Right renal pelvis (tissue), 4 donors: ENCODE data around the gene PA2G4. TPM values are rescaled to one million over a fixed set of nuclear protein-coding genes. Genes with fewer than 3 reads are reported as not detected.

Experiments
- DNase-seq, 4 donors: peaks; one replicate each; pipeline ENCODE4 v3.0.0-alpha.2; 2013; ENCODE audit warnings: low read depth in 4 of 4, low spot score in 3 of 4, missing footprints in 1 of 4
- polyA plus RNA-seq, 4 donors: library from polyadenylated mRNA; unstranded; fragments of 120-200 nt; gene quantifications; one replicate each; pipeline ENCODE4 v1.2.1, GENCODE V29; 2013; ENCODE audit not compliant: insufficient read length in 4 of 4

PA2G4 gene
- polyA plus RNA-seq, 4 donors: 146 to 157 (median 151) TPM

DNA sequence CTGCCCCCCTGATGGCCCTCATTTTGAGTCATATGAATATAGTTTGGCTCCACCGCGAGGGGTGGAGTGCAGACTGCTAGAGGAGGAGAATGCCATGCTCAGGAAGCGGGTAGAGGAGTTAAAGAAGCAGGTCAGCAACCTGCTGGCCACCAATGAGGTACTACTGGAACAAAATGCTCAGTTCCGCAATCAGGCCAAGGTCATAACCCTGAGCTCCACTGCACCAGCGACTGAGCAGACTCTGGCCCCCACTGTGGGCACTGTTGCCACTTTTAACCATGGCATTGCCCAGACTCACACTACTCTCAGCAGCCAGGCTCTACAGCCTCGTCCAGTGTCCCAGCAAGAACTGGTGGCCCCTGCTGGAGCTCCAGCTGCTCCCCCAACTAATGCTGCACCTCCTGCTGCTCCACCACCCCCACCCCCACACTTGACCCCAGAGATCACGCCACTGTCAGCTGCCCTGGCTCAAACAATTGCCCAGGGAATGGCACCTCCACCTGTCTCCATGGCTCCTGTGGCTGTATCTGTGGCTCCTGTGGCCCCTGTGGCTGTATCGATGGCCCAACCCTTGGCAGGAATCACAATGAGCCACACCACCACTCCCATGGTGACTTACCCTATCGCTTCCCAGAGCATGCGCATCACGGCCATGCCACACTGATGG lies 17.0 kb downstream of the PA2G4 start:
- DNase-seq: no peak

DNA sequence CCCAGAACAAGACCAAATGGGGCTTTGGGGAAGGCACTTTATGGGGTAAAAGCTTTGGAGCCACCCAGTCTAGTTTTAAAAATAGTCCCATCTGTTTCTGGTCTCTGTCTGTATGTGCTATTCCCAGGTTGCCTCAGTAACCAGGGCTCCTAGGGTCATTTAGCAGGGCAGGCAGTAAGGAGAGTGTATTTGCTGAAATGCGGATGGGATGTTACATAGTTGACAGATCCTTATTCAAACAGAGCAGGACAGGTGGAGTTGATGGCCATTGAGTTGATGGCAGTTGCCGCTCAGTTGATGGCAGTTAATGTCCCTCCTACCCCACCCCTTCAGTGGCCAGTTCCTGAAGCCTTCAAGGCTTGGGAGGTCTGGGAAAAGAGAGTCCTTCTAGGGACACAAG lies 18.3 kb downstream of the PA2G4 start:
- no peak for DNase-seq

- no peak for DNase-seq
Measured at GRCh38 chr12:56124133-56124532, 19.8 kb downstream of the PA2G4 start.

DNA sequence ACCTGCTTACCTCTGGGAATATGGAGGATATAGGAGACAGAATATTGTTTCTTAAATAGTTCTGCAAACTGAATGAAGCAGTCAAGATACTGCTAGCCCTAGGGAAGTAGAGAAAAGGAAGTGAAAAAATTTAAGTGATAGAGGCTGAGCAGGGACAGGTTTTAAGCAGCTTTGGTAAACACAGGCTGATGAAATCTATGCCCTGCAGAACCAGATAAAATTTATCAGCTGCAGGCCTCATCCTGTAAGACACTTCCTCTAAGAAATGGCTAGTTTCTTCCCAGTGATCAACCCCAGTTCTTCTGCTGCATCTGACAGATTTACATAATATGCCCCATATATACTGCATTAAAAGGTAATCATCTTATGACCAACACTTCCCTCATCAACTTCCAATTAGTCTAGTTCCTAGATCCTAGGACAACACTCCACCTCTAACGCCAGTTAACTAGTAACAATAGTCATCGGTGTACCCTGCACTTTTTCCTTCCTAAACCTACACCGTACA lies 22.4 kb downstream of the PA2G4 start:
- no peak for DNase-seq

DNA sequence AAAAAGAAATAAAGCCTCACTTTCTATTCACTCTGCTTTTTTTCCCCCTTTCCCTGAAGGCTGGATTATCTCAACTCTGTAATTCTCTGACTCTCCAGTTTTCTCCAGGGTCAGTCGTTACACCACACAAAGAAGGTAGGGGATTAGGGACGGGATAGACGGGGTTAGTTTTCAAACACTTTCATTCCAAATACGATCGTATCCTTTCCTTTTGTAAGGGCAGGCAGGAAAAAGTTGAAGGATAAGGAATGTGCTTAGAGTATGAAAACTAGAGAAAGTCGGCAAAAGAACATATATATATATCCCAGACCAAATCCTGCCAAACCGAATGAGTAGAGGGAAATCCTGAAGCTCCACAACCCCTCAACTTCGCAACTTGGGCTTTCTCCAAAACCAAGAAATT lies 23.1 kb downstream of the PA2G4 start:
- no peak for DNase-seq

GRCh38 chr12:56127888-56128669 lies 23.7 kb downstream of the PA2G4 start, which contains the start of gene ESYT1:
ESYT1 (plus strand) TSS chr12:56128267; CDS start chr12:56128320, 53 bp downstream.
- DNase-seq: peak; percentile 96 to 100 (median 99)

- DNase-seq: no peak
Measured at GRCh38 chr12:56128670-56129205, 24.4 kb downstream of the PA2G4 start.

- peak in 1 of 4 donors; percentile 28 for DNase-seq
Measured at GRCh38 chr12:56129206-56129941, 25.0 kb downstream of the PA2G4 start.

GRCh38 chr12:56129942-56130495 lies 25.7 kb downstream of the PA2G4 start:
- DNase-seq: no peak

GRCh38 chr12:56130876-56131275 lies 26.5 kb downstream of the PA2G4 start:
- no peak for DNase-seq

GRCh38 chr12:56134897-56135296 lies 30.5 kb downstream of the PA2G4 start:
- no peak for DNase-seq

- no peak for DNase-seq
Measured at GRCh38 chr12:56137853-56138571, 33.7 kb downstream of the PA2G4 start.

- DNase-seq: no peak
Measured at GRCh38 chr12:56141946-56142784, 37.8 kb downstream of the PA2G4 start.

- DNase-seq: no peak
Measured at GRCh38 chr12:56143217-56143616, 38.9 kb downstream of the PA2G4 start.

DNA sequence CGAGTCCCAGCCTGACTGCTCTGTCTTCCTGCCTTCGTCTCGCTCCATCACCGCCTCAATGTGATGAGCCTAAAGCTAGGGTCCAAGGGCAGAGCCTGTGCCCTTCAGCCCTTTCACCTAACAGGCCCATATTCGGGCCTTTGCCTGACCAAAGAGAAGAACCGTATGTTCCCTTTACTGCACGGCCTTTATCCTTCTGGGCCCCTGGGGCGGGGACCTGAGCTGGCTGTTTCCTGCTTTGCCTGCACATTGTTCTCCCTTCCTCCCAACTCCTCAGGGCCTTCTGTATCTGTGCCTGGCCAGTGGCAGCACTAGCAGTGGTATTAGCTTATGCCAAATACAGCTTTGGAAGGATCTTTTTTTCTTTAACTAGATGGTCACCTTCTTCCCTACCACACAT lies 39.5 kb downstream of the PA2G4 start:
- no peak for DNase-seq

DNA sequence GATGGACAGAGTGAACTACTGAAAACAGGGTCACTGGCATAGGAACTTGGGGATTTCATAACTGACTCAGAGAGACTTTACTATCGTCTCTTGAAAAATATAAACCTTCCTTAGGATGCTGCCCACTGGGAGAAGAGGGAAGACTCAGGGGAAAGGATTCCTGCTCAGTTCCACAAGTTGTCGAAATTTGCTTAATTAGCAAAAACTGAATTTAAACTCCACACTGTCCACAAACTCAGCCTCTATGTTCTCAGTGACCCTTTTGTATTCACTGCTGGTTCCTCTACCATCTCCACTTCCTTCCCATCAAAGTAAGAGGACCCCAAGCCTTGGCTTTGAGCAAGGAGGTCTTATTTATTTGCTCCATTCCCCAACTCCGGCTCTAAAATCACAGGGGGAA lies 40.9 kb downstream of the PA2G4 start:
- no peak for DNase-seq

- DNase-seq: no peak
Measured at GRCh38 chr12:56146492-56147460, 42.4 kb downstream of the PA2G4 start.

DNA sequence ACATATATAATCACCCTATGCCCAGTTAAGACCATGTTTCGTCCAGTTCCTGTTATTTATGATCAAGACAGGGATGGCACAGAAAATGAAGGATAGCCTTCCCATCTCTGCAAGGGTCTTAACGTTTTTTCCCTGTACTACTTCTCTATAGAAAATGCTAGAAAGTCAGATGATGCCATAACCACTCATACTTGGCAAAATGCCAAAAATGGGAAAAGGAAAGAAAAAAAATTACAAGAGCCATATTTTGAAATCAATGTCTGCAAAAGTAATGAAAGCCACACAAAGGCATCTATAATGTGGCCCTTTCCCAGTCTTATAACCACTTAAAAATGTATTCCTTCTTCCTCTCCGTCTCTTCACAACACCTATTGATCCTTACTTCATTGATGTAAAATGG lies 46.2 kb downstream of the PA2G4 start:
- no peak for DNase-seq
